ENCODE results near the gene PITPNC1. TPM values are rescaled to one million over a fixed set of nuclear protein-coding genes. Genes with fewer than 3 reads are reported as not detected.
"Not testable (repeated sequence)": the region's sequence is repeated elsewhere in the genome, so short reads cannot be mapped to it uniquely, and the experiment has no call there.

PITPNC1 gene
- total and polyA plus RNA-seq, 2 of the 13 experiments (the other 11 are each of a cell fraction or from before 2014, with no cell fraction given): 4.1 to 5.7 TPM

- H2AFZ ChIP-seq (ENCODE audit: low read length); POLR2A ChIA-PET; H3K4me3 ChIP-seq (replicated peaks in 1 of 3; ENCODE audit: insufficient read depth in 1 of 3, low read depth in 2 of 3, low read length in 3 of 3); intact Hi-C loops (cut with micrococcal nuclease; ENCODE audit: unreplicated experiment); in situ Hi-C loops (cut with HindIII; ENCODE audit: extremely low pct_ligation_motif_present, low pct_unique_long_range_greater_than_20kb); H3K27ac ChIP-seq (ENCODE audit: extremely low read length, insufficient read depth, low read length); H4K20me1 ChIP-seq (ENCODE audit: insufficient read depth, low read length); H3K4me2 ChIP-seq (ENCODE audit: low read depth, low read length); H3K79me2 ChIP-seq (ENCODE audit: insufficient read depth, low read length); H3K27me3 ChIP-seq (ENCODE audit: control insufficient read depth in 1 of 2, insufficient read depth in 2 of 2, low read length in 2 of 2); ATAC-seq; H3K9me3 ChIP-seq (ENCODE audit: low read length); H3K36me3 ChIP-seq (replicated peaks in 1 of 2; ENCODE audit: control insufficient read depth in 1 of 2, insufficient read depth in 2 of 2, low read length in 2 of 2); H3K9ac ChIP-seq (ENCODE audit: insufficient read depth, low read depth, low read length); CTCF ChIA-PET (ENCODE audit: low intra/inter-chr PET ratio, low total read pairs); BruUV-seq (replicated peaks); FAIRE-seq; DNase-seq (ENCODE audit: low spot score): not testable (repeated sequence)
- whole genome bisulfite sequencing (ENCODE audit: low lambda C conversion rate): 82% methylated on average over 4 of the region's 4 CpGs
- H3K4me1 ChIP-seq (ENCODE audit: insufficient read depth, low read length): peaks cover 16% of the 10 kb centered on the region
Observed at GRCh38 chr17:67422296-67422695, 45.2 kb downstream of the PITPNC1 start.

DNA sequence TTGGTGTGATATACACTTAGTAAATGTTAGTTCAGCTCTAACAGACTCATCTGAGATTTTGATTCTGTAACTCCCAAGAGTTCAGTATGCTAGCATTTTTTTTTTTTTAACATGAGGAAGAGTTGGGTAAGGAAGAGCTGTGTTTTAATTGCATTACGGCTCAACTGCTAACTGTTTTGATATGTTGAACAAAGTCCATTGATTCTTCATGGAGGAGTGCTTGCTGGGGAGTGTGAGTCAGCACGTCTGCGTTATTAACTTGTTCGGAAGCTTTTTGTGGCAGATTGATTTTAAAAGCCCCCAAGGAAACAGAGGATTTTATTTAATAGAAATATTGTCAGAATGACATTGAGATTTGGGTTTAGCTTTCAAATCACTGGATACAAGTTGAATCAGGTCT, 45.8 kb downstream of the PITPNC1 start:
- H2AFZ ChIP-seq (ENCODE audit: low read length): peak overlapping the region; percentile 50
- H3K9ac ChIP-seq (ENCODE audit: insufficient read depth, low read depth, low read length): no peak overlapping the region
- H3K4me1 ChIP-seq (ENCODE audit: insufficient read depth, low read length): peaks cover 16% of the 10 kb centered on the region
- 59% methylated on average over 4 of the region's 4 CpGs for WGBS (ENCODE audit: low lambda C conversion rate)
- no TSS peak for BruUV-seq (replicated peaks)
- DNase-seq (ENCODE audit: low spot score) (peak; percentile 35), FAIRE-seq (no peak), ATAC-seq (no peak)
- H3K4me2 ChIP-seq (ENCODE audit: low read depth, low read length): no peak overlapping the region
- intact Hi-C loops (cut with micrococcal nuclease; ENCODE audit: unreplicated experiment) (no loop called here), in situ Hi-C loops (cut with HindIII; ENCODE audit: extremely low pct_ligation_motif_present, low pct_unique_long_range_greater_than_20kb) (no loop called here)
- ChIA-PET POLR2A (no interaction called here), CTCF (ENCODE audit: low intra/inter-chr PET ratio, low total read pairs) (no interaction called here)
- H3K36me3 ChIP-seq (replicated peaks in 1 of 2; ENCODE audit: control insufficient read depth in 1 of 2, insufficient read depth in 2 of 2, low read length in 2 of 2): no peaks in the 10 kb centered on the region
- H3K79me2 ChIP-seq (ENCODE audit: insufficient read depth, low read length): no peaks in the 10 kb centered on the region
- no peak overlapping the region for H3K4me3 ChIP-seq (replicated peaks in 1 of 3; ENCODE audit: insufficient read depth in 1 of 3, low read depth in 2 of 3, low read length in 3 of 3)
- no peak overlapping the region for H3K27ac ChIP-seq (ENCODE audit: extremely low read length, insufficient read depth, low read length)
- no peaks in the 10 kb centered on the region for H4K20me1 ChIP-seq (ENCODE audit: insufficient read depth, low read length)
- H3K27me3 ChIP-seq (ENCODE audit: control insufficient read depth in 1 of 2, insufficient read depth in 2 of 2, low read length in 2 of 2): no peaks in the 10 kb centered on the region
- no peaks in the 10 kb centered on the region for H3K9me3 ChIP-seq (ENCODE audit: low read length)
- TF ChIP-seq ZNF574 (CRISPR knock-in tag; IDR thresholded peaks at IDR 0.05) (no peak), NFE2L2 (IDR thresholded peaks at IDR 0.05; ENCODE audit: low read length) (0 out of 2 replicates have a peak, but pooled peaks have one; percentile 4)
